Mucosa of rectum (tissue), 2 donors: ENCODE results near the gene CA14.
"Not testable (repeated sequence)": the region's sequence is repeated elsewhere in the genome, so short reads cannot be mapped to it uniquely, and the experiment has no call there.

Experiments
- H3K27ac ChIP-seq, 2 donors: one replicate each; pipeline ENCODE4 v1.7.0; 2013; ENCODE audit warnings: inconsistent platforms in 2 of 2, low read depth in 2 of 2, low read length in 2 of 2
- H3K27me3 ChIP-seq, 2 donors: one replicate each; pipeline ENCODE4 v1.7.0; 2013; ENCODE audit warnings: low read length in 2 of 2; ENCODE audit not compliant: control insufficient read depth in 2 of 2, insufficient read depth in 2 of 2
- H3K36me3 ChIP-seq, 2 donors: one replicate each; pipeline ENCODE4 v1.7.0; 2013; ENCODE audit warnings: low read length in 2 of 2; ENCODE audit not compliant: control insufficient read depth in 2 of 2, insufficient read depth in 2 of 2
- H3K4me1 ChIP-seq, 2 donors: one replicate each; pipeline ENCODE4 v1.7.0; 2013; ENCODE audit warnings: low read length in 2 of 2, mild to moderate bottlenecking in 1 of 2; ENCODE audit not compliant: control insufficient read depth in 2 of 2, insufficient read depth in 2 of 2
- H3K4me3 ChIP-seq, 2 donors: one replicate each; pipeline ENCODE4 v1.7.0; 2013; ENCODE audit warnings: low read length in 2 of 2
- H3K9ac ChIP-seq, 2 donors: one replicate each; pipeline ENCODE4 v1.7.0; 2013; ENCODE audit warnings: low read length in 2 of 2, low read depth in 1 of 2, mild to moderate bottlenecking in 1 of 2
- H3K9me3 ChIP-seq, 2 donors: one replicate each; pipeline ENCODE4 v1.7.0; 2013; ENCODE audit warnings: low read length in 2 of 2; ENCODE audit not compliant: control insufficient read depth in 2 of 2
- donor health status: healthy.
- donor health status: Normal muscosa, but diverticular disease.

The CA14 gene

DNA sequence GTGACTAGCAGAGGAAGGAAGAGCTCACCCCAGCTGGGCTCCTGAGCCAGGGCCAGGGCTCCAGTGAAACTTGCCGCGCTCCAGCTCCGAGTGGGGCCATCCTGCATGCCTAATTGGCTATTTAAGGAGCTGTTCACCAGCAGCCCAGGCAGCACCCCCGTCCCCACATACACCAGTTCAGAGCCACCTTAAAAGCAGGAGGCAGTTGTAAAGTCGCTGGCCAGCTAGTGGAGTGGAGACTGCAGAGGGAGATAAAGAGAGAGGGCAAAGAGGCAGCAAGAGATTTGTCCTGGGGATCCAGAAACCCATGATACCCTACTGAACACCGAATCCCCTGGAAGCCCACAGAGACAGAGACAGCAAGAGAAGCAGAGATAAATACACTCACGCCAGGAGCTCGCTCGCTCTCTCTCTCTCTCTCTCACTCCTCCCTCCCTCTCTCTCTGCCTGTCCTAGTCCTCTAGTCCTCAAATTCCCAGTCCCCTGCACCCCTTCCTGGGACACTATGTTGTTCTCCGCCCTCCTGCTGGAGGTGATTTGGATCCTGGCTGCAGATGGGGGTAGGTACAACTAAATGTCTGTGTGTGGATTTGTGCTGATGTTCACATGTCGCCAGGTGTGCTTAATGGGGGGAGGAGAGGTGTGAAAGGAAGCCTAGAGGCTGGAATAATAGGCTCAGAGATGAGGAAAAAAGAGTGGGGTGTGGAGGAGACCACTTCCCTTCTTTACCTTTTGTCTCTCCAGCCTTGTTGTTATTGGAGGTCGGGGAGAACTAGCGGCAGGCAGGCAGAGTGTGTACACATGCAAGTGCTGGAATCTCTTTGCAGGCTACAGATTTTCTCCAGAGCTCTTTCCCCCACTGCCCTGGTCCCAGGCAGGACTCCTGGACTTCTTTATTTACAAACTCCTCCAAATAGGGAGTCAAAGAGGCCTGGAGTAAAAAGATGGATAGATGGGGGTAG is at the start of gene CA14:
Gene CA14, plus strand, starts transcription at position 151 of the 962 bp plus-strand sequence. Its CDS starts 355 bp downstream, at position 506.
- Histone ChIP-seq H3K27ac (no peak within 1 kb of the TSS), H3K9me3 (no peaks in the 10 kb centered on the region), H3K36me3 (no peaks in the 10 kb centered on the region), H3K4me1 (peaks cover 13 to 15% of the 10 kb centered on the region in 2 donors), H3K27me3 (peaks cover 0 to 5% of the 10 kb centered on the region in 2 donors), H3K4me3 (no peak within 1 kb of the TSS), H3K9ac (peak within 1 kb of the TSS in 1 of 2 donors; percentile 29)

DNA sequence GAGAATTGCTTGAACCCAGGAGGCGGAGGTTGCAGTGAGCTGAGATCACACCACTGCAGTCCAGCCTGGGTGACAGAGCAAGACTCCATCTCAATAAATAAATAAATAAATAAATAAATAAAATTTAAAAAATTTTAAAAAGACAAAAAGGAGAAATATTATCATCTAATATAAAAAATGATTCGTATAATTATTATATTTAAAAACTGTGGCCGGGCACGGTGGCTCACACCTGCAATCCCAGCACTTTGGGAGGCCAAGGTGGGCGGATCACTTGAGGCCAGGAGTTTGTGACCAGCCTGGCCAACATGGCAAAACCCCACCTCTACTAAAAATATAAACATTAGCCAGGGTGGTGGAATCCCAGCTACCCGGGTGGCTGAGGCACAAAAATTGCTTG is 49.1 kb upstream of the CA14 start:
- H3K27me3 ChIP-seq, H3K4me3 ChIP-seq, H3K36me3 ChIP-seq, H3K9me3 ChIP-seq, H3K27ac ChIP-seq, H3K4me1 ChIP-seq, H3K9ac ChIP-seq: not testable (repeated sequence)

DNA sequence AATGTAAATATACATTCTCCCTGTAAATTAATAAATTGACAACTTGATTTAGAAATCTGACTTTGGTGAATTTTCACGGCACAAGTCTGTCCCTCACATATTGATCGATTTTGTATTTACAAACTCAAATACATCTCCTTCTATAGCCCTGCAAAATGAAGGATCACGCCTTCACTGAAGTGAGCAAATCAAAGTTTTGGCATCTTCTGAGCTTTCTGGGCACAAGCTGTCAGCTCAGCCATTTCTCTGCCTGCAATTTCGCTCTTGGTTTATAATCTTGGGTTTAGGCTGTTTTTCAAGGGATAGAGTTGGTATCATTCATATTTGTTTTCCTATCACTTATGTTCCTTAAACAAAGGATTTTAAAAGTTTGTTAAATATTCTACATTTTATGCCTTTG is 47.5 kb upstream of the CA14 start:
- Histone ChIP-seq H3K9ac (no peak overlapping the region), H3K27me3 (no peaks in the 10 kb centered on the region), H3K27ac (no peak overlapping the region), H3K36me3 (no peaks in the 10 kb centered on the region), H3K4me1 (peaks cover 4 to 6% of the 10 kb centered on the region in 2 donors), H3K4me3 (no peak overlapping the region), H3K9me3 (no peaks in the 10 kb centered on the region)

DNA sequence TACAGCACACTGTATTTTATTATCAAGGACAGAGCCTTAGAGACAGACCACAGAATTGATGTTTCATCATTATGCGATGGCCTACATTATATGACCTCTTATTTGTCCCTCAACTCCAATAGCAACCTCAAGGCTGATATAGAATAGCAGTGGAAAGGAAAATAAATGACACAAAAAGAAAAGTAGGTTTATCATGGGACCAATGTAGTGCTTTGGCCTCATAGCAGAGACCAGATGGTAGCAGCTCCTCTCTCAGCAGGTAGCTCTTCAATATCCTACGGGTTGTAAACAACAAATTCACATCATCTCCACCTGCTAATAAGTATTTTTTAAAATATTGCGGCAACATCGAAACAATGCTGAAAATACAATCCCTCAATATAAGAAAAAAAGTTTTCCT is 46.9 kb upstream of the CA14 start:
- H3K27me3 ChIP-seq: no peaks in the 10 kb centered on the region
- H3K4me3 ChIP-seq: no peak overlapping the region
- H3K36me3 ChIP-seq: no peaks in the 10 kb centered on the region
- H3K9me3 ChIP-seq: no peaks in the 10 kb centered on the region
- H3K27ac ChIP-seq: no peak overlapping the region
- H3K9ac ChIP-seq: no peak overlapping the region
- peaks cover 4 to 6% of the 10 kb centered on the region in 2 donors for H3K4me1 ChIP-seq

DNA sequence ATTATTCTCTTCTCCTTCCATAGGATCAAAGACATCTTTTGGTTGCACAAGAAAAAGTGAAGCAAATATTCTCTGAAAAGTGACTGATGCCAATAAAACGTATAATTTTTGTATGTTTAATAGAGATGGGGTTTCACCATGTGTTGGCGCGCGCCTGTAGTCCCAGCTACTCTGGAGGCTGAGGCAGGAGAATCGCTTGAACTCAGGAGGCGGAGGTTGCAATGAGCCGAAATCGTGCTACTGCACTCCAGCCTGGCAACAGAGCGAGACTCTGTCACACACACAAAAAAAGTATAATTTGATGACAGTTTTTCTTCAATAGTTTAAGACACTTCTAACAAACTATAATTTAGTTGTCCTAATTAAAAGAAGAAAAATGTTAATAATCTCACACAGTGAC is 45.5 kb upstream of the CA14 start:
- Histone ChIP-seq H3K27ac (no peak overlapping the region), H3K36me3 (no peaks in the 10 kb centered on the region), H3K9me3 (no peaks in the 10 kb centered on the region), H3K9ac (no peak overlapping the region), H3K27me3 (no peaks in the 10 kb centered on the region), H3K4me1 (peaks cover 4 to 6% of the 10 kb centered on the region in 2 donors), H3K4me3 (no peak overlapping the region)

DNA sequence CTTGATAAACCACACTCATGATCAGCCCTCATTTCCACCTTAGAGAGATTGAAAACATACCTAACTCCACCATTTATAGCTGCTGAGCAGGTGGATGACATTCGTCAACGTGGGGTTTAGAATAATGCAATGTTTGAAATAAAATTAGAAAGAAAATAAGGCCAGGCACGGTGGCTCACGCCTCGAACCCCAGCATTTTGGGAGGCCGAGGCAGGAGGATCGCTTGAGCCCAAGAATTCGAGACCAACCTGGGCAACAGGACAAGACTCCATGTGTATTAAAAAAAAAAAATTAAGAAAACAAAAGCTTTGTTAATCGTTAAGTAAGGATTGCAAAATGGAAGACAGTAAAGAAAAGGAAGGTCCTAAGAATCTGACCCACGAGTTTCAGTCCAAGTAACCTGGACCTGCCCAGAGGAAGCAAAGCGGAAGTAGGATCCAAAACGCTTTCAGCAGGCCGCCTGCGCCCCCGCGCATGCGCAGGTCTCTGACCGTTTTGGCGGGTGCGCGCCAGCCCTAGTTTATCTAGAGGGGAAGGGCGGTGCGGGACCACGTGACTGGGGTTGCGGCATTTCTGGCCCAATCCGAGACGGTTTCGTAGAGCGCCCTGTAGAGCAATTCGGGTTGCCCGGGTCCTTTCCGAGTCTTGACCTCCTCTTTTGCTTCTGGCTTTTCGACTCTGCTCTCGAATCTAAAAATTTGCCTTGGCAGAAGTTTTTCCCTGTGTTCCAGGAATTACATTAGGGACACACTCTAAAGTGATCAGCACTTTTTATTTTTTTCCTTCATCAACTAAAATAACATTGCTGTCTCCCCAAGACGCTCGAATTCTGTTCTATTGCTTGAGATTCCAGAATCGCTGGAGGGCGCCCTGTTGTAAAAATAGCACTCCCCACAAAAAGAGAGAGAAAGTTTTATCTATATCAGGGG is 44.1 kb upstream of the CA14 start:
- Histone ChIP-seq H3K27me3 (no peaks in the 10 kb centered on the region), H3K9ac (peak overlapping the region; percentile 54 to 64), H3K4me1 (peaks cover 0 to 6% of the 10 kb centered on the region in 2 donors), H3K9me3 (no peaks in the 10 kb centered on the region), H3K27ac (peak overlapping the region; percentile 73 to 76), H3K4me3 (peak overlapping the region; percentile 60 to 79), H3K36me3 (no peaks in the 10 kb centered on the region)

DNA sequence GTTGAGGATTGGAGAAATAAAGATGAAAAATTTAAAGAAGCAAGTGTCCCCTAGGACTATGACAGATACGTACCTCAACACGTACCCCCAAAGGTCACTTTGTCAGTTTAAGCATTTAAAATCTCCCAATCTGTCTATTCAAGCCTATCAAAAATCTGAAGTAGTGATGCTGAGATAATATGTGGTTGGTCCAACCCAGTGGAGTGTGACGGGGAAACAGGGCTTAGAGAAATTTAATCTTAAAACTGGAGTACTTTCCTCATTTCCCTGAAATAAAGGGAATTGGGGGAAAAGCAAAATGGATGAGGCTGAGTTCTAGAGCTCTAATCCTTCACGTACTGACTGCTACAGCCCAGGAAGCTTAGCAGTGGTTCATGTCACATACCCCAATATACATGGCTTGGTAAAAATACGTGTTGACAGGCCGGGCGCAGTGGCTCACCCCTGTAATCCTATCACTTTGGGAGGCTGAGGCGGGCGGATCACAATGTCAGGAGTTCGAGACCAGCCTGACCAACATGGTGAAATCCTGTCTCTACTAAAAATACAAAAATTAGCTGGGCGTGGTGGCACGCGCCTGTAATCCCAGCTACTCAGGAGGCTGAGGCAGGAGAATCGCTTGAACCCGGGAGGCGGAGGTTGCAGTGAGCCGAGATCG is 43.3 kb upstream of the CA14 start:
- peak overlapping the region; percentile 60 to 79 for H3K4me3 ChIP-seq
- peak overlapping the region; percentile 73 to 76 for H3K27ac ChIP-seq
- H3K27me3 ChIP-seq, H3K4me1 ChIP-seq, H3K36me3 ChIP-seq, H3K9me3 ChIP-seq: not testable (repeated sequence)
- peak overlapping the region; percentile 54 to 64 for H3K9ac ChIP-seq

DNA sequence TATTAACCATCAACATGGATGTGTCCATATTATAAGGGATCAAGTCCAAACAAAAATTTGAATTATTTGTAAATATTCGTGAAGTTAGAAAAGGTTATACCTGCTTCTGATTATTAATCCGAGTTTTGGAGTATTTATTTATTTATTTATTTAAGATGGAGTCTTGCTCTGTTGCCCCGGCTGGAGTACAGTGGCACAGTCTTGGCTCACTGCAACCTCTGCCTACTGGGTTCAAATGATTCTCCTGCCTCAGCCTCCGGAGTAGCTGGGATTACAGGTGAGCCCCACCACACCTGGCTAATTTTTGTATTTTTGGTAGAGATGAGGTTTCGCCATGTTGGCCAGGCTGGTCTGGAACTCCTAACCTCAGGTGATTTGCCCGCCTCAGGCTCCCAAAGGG is 41.7 kb upstream of the CA14 start:
- not testable (repeated sequence) for H3K9me3 ChIP-seq, H3K27ac ChIP-seq, H3K36me3 ChIP-seq, H3K9ac ChIP-seq, H3K27me3 ChIP-seq, H3K4me1 ChIP-seq, H3K4me3 ChIP-seq

DNA sequence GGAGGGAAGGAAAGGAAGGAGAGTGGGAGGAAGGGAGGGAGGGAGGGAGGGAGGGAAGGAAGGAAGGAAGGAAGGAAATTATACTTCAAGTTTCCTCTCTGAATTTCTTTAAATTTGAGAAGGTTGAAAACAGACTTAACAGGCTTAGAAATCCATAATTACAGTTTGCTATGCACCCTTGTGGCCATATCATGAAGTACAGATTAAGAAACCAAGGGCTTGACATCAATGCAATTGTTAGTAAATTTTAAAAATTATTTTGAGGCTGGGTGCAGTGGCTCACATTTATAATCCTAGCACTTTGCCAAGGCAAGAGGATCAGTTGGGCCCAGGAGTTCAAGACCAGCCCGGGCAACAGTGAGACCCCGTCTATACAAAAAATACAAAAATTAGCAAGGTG is 36.0 kb upstream of the CA14 start:
- peaks cover 1 to 12% of the 10 kb centered on the region in 2 donors for H3K36me3 ChIP-seq
- H3K9ac ChIP-seq: no peak overlapping the region
- H3K4me3 ChIP-seq: no peak overlapping the region
- H3K27ac ChIP-seq: no peak overlapping the region
- H3K27me3 ChIP-seq: no peaks in the 10 kb centered on the region
- H3K4me1 ChIP-seq: no peaks in the 10 kb centered on the region
- no peaks in the 10 kb centered on the region for H3K9me3 ChIP-seq
